B cell (primary cell): Measurements from ENCODE around the gene BOK. TPM values are rescaled to one million over a fixed set of nuclear protein-coding genes. Genes with fewer than 3 reads are reported as not detected.

Experiments used
- ATAC-seq: fragments of 200-7000 bp; cut with Tn5 transposase; one replicate; pipeline ENCODE4 v1.10.0; 2021; ENCODE audit warnings: low read depth, mild to moderate bottlenecking, moderate number of reproducible peaks, moderate library complexity
- CTCF ChIA-PET: fragments of 350-600 bp; sonication (Branson Sonifier 250); formaldehyde crosslinking; loops from one replicate; lab custom pipeline; 2021; ENCODE audit warnings: antibody characterized with exemption, inconsistent platforms; lab: Charles Lee
- POLR2A ChIA-PET: fragments of 350-600 bp; sonication (Branson Sonifier 250); formaldehyde crosslinking; loops from one replicate; lab custom pipeline; 2021; ENCODE audit warnings: antibody characterized with exemption; lab: Charles Lee
- DNase-seq: peaks from one replicate; pipeline ENCODE4 v3.0.0; 2013
- H2AFZ ChIP-seq: 2 replicates; pipeline ENCODE4 v1.6.1; 2012; ENCODE audit warnings: mild to moderate bottlenecking, low read depth, low read length; ENCODE audit not compliant: insufficient read depth, poor library complexity, severe bottlenecking
- H3K27ac ChIP-seq, 2 donors: 1 replicate in 1 of 2; 2 replicates in 1 of 2; pipeline ENCODE4 v1.5.1; 2012 to 2013; ENCODE audit warnings: low read length in 2 of 2, mild to moderate bottlenecking in 2 of 2, moderate library complexity in 1 of 2
- H3K27me3 ChIP-seq, 4 experiments: fragments of 200-600 bp in 1 of 4; sonication (generic) in 1 of 4; replicated peaks in 1 of 4; 1 replicate in 2 of 4; 2 replicates in 2 of 4; pipeline versions ENCODE4 v1.6.1 to v1.7.0; 2013 to 2016; ENCODE audit warnings: low read length in 3 of 4, mild to moderate bottlenecking in 2 of 4, mixed read lengths in 1 of 4, moderate library complexity in 1 of 4; ENCODE audit not compliant: insufficient read depth in 4 of 4, control insufficient read depth in 3 of 4; ENCODE audit errors: control extremely low read depth in 1 of 4
- H3K36me3 ChIP-seq, 2 experiments: replicated peaks in 1 of 2; 1 replicate in 1 of 2; 2 replicates in 1 of 2; pipeline versions ENCODE4 v1.6.1 to v1.7.1; 2013; ENCODE audit warnings: low read length in 1 of 2; ENCODE audit not compliant: insufficient read depth in 2 of 2, control insufficient read depth in 1 of 2; ENCODE audit errors: control extremely low read depth in 1 of 2, extremely low read depth in 1 of 2
- H3K4me1 ChIP-seq, 2 donors: fragments of 200-600 bp in 1 of 2; sonication (generic) in 1 of 2; 1 replicate in 1 of 2; 2 replicates in 1 of 2; pipeline versions ENCODE4 v1.5.1 to v1.6.1; 2013 to 2017; ENCODE audit warnings: low read length in 2 of 2; ENCODE audit not compliant: control insufficient read depth in 2 of 2, insufficient read depth in 2 of 2
- H3K4me2 ChIP-seq: replicated peaks from 2 replicates; pipeline ENCODE3; 2012; ENCODE audit warnings: mild to moderate bottlenecking, low read depth, low read length; ENCODE audit not compliant: poor library complexity, severe bottlenecking
- H3K4me3 ChIP-seq, 5 experiments: fragments of 200-600 bp in 1 of 5; sonication (generic) in 1 of 5; 1 replicate in 3 of 5; 2 replicates in 2 of 5; pipeline versions ENCODE4 v1.5.1 to v1.7.0; 2011 to 2016; ENCODE audit warnings: low read length in 4 of 5, mild to moderate bottlenecking in 4 of 5, low read depth in 2 of 5, control low read depth in 1 of 5, moderate library complexity in 1 of 5; ENCODE audit not compliant: insufficient read depth in 1 of 5; ENCODE audit errors: control extremely low read depth in 1 of 5, extremely low read depth in 1 of 5
- H3K79me2 ChIP-seq: fragments of 200-600 bp; sonication (generic); one replicate; pipeline ENCODE4 v1.6.0; 2016; ENCODE audit warnings: low read length; ENCODE audit not compliant: control insufficient read depth, insufficient read depth
- H3K9ac ChIP-seq: fragments of 200-600 bp; sonication (generic); 2 replicates; pipeline ENCODE4 v1.6.1; 2017; ENCODE audit warnings: mild to moderate bottlenecking, low read length, moderate library complexity
- H3K9me3 ChIP-seq, 3 donors: one replicate each; pipeline versions ENCODE4 v1.6.1 to v1.7.1; 2013; ENCODE audit warnings: low read length in 2 of 3; ENCODE audit not compliant: control insufficient read depth in 2 of 3, insufficient read depth in 1 of 3; ENCODE audit errors: control extremely low read depth in 1 of 3
- H4K20me1 ChIP-seq: 2 replicates; pipeline ENCODE4 v1.6.0; 2012; ENCODE audit warnings: mild to moderate bottlenecking, low read length; ENCODE audit not compliant: insufficient read depth, control insufficient read depth, poor library complexity, severe bottlenecking
- H3K27ac Mint-ChIP-seq: one replicate; pipeline ENCODE4 v1.8.0; 2021; ENCODE audit warnings: mixed read lengths
- H3K27me3 Mint-ChIP-seq: one replicate; pipeline ENCODE4 v1.8.0; 2021; ENCODE audit warnings: mixed read lengths
- H3K4me1 Mint-ChIP-seq: one replicate; pipeline ENCODE4 v1.8.0; 2021; ENCODE audit warnings: mixed read lengths
- H3K4me3 Mint-ChIP-seq: one replicate; pipeline ENCODE4 v1.8.0; 2021; ENCODE audit warnings: mixed read lengths
- H3K9me3 Mint-ChIP-seq: one replicate; pipeline ENCODE4 v1.8.0; 2022; ENCODE audit warnings: mixed read lengths; ENCODE audit not compliant: insufficient read depth
- CTCF ChIP-seq: fragments of 200-600 bp; IDR thresholded peaks from one replicate; pipeline ENCODE4 v1.8.0; 2022; ENCODE audit warnings: antibody characterized with exemption, mild to moderate bottlenecking
- EZH2 ChIP-seq: IDR thresholded peaks from 2 replicates; pipeline ENCODE4 v1.6.1; 2012; ENCODE audit warnings: borderline replicate concordance, low read depth, mild to moderate bottlenecking, moderate library complexity, low read length; ENCODE audit not compliant: insufficient read depth, poor library complexity, severe bottlenecking
- WGBS: methylation state at CpG from one replicate; pipeline ENCODE4 v1.1.5; 2013; ENCODE audit warnings: missing lambda C conversion rate; ENCODE audit not compliant: insufficient coverage; 5-methylcytosine and 5-hydroxymethylcytosine counted together
- intact Hi-C: fragments of 100-400 bp; cut with micrococcal nuclease; formaldehyde crosslinking; loops from one replicate; pipeline ENCODE4 v1.10.0; 2022
- polyA plus RNA-seq: library from polyadenylated mRNA; depleted of rRNA; stranded (reverse); fragments of >200 nt; gene quantifications from 2 replicates; pipeline ENCODE4 v1.2.3, GENCODE V29; 2012
- total RNA-seq, 2 donors: library from RNA; stranded (reverse); fragments of 120-200 nt in 1 of 2; gene quantifications; 1 replicate in 1 of 2; 2 replicates in 1 of 2; pipeline versions ENCODE4 v1.2.3 to v1.2.4, GENCODE V29; 2013 to 2022

Gene BOK
- total and polyA plus RNA-seq, 2 donors (not counting 1 experiment from before 2014, with no cell fraction given) = 0.10 to 0.22 TPM

- Histone ChIP-seq H3K36me3 (no peaks in the 10 kb centered on the region), H3K4me3 (no peak overlapping the region), H3K9me3 (peaks cover 4 to 17% (median 10%) of the 10 kb centered on the region in 3 donors), H3K79me2 (no peaks in the 10 kb centered on the region), H2AFZ (no peak overlapping the region), H4K20me1 (no peaks in the 10 kb centered on the region), H3K27ac (no peak overlapping the region), H3K9ac (no peak overlapping the region), H3K4me2 (peak overlapping the region; percentile 77), H3K4me1 (peaks cover 0 to 11% of the 10 kb centered on the region in 2 donors), H3K27me3 (peaks cover 0 to 31% (median 16%) of the 10 kb centered on the region in 4 experiments)
- Mint-ChIP-seq H3K27ac (no peak overlapping the region), H3K4me3 (peak overlapping the region; percentile 76), H3K4me1 (peaks cover 10% of the 10 kb centered on the region), H3K27me3 (peaks cover 35% of the 10 kb centered on the region), H3K9me3 (peaks cover 12% of the 10 kb centered on the region)
- no peak for DNase-seq
- CTCF ChIA-PET = no interaction called here
- no peak for TF ChIP-seq EZH2
- no peak for TF ChIP-seq CTCF
- 90% methylated on average over 16 of the region's 18 CpGs for WGBS
- no peak for ATAC-seq
- intact Hi-C loops = no loop called here
- POLR2A ChIA-PET = no interaction called here
Measured at GRCh38 chr2:241560162-241560882, 1.8 kb downstream of the BOK start.

- no peak for ATAC-seq
- DNase-seq = no peak
- Histone ChIP-seq H3K36me3 (no peaks in the 10 kb centered on the region), H3K9me3 (peaks cover 4 to 11% (median 8%) of the 10 kb centered on the region in 3 donors), H3K9ac (no peak overlapping the region), H3K4me3 (no peak overlapping the region), H3K4me2 (no peak overlapping the region), H3K27me3 (peaks cover 0 to 26% (median 16%) of the 10 kb centered on the region in 4 experiments), H3K4me1 (peaks cover 0 to 11% of the 10 kb centered on the region in 2 donors), H4K20me1 (no peaks in the 10 kb centered on the region), H3K79me2 (no peaks in the 10 kb centered on the region), H3K27ac (no peak overlapping the region), H2AFZ (no peak overlapping the region)
- ChIA-PET CTCF (no interaction called here), POLR2A (no interaction called here)
- Mint-ChIP-seq H3K27ac (no peak overlapping the region), H3K4me3 (no peak overlapping the region), H3K4me1 (peaks cover 10% of the 10 kb centered on the region), H3K27me3 (peaks cover 30% of the 10 kb centered on the region), H3K9me3 (peaks cover 12% of the 10 kb centered on the region)
- no peak for TF ChIP-seq CTCF
- no peak for TF ChIP-seq EZH2
- intact Hi-C loops = no loop called here
- 89% methylated on average over 16 of the region's 19 CpGs for whole genome bisulfite sequencing
Measured at GRCh38 chr2:241560883-241561474, 2.4 kb downstream of the BOK start.
